ENCODE measurements around the gene NCSTN. TPM values are rescaled to one million over a fixed set of nuclear protein-coding genes. Genes with fewer than 3 reads are reported as not detected.

Gene NCSTN
- total RNA-seq, 1 donor from 2014 or later, result 44.8 TPM

- peak overlapping the region; percentile 99 for H3K4me3 Mint-ChIP-seq
- no peak overlapping the region for H3K27ac Mint-ChIP-seq
- no peak overlapping the region for H3K27ac ChIP-seq
Observed at GRCh38 chr1:160344936-160345335, 1.8 kb downstream of the NCSTN start.

GRCh38 chr1:160346463-160346862 is 3.3 kb downstream of the NCSTN start:
- H3K4me1 ChIP-seq, result peaks cover 10% of the 10 kb centered on the region
- no peaks in the 10 kb centered on the region for H3K27me3 ChIP-seq
- no peak overlapping the region for H3K4me2 ChIP-seq
- H3K4me3 ChIP-seq, result no peak overlapping the region
- Mint-ChIP-seq H3K4me1 (peaks cover 20% of the 10 kb centered on the region), H3K4me3 (no peak overlapping the region), H3K27me3 (ENCODE audit: insufficient read depth, low read depth) (peaks cover 2% of the 10 kb centered on the region), H3K27ac (no peak overlapping the region), H3K36me3 (peaks cover 7% of the 10 kb centered on the region), H3K9me3 (no peaks in the 10 kb centered on the region)
- H3K79me2 ChIP-seq (ENCODE audit: low read depth), result peaks cover 48% of the 10 kb centered on the region
- H3K27ac ChIP-seq, result no peak overlapping the region
- TF ChIP-seq CTCF (IDR thresholded peaks at IDR 0.05), result no peak
- no peak for TF ChIP-seq EZH2 (IDR thresholded peaks at IDR 0.05)
- no peak for TF ChIP-seq EZH2phosphoT487 (IDR thresholded peaks at IDR 0.05)
- H3F3A ChIP-seq (ENCODE audit: low read depth), result no peaks in the 10 kb centered on the region
- H3K9me3 ChIP-seq (ENCODE audit: low read depth), result no peaks in the 10 kb centered on the region
- no peak for DNase-seq (ENCODE audit: low spot score)
- no peak overlapping the region for H2AFZ ChIP-seq (replicated peaks)
- H4K20me1 ChIP-seq (ENCODE audit: low read depth), result peaks cover 12% of the 10 kb centered on the region
- H3K9ac ChIP-seq, result no peak overlapping the region
- H3K36me3 ChIP-seq, result peaks cover 6% of the 10 kb centered on the region

More at GRCh38 chr1:160344936-160345335, 1.8 kb downstream of the NCSTN start:
- Mint-ChIP-seq H3K27me3 (ENCODE audit: insufficient read depth, low read depth) (peaks cover 2% of the 10 kb centered on the region), H3K4me1 (peaks cover 30% of the 10 kb centered on the region), H3K36me3 (peaks cover 7% of the 10 kb centered on the region), H3K9me3 (no peaks in the 10 kb centered on the region)
- H3K4me3 ChIP-seq, result no peak overlapping the region
- peaks cover 20% of the 10 kb centered on the region for H4K20me1 ChIP-seq (ENCODE audit: low read depth)
- no peaks in the 10 kb centered on the region for H3K27me3 ChIP-seq
- TF ChIP-seq CTCF (IDR thresholded peaks at IDR 0.05), result no peak
- TF ChIP-seq EZH2phosphoT487 (IDR thresholded peaks at IDR 0.05), result no peak
- TF ChIP-seq EZH2 (IDR thresholded peaks at IDR 0.05), result no peak
- H3K9ac ChIP-seq, result no peak overlapping the region
- peaks cover 16% of the 10 kb centered on the region for H3K4me1 ChIP-seq
- DNase-seq (ENCODE audit: low spot score), result no peak
- no peak overlapping the region for H3K4me2 ChIP-seq
- no peaks in the 10 kb centered on the region for H3K9me3 ChIP-seq (ENCODE audit: low read depth)
- H2AFZ ChIP-seq (replicated peaks), result no peak overlapping the region
- no peaks in the 10 kb centered on the region for H3K36me3 ChIP-seq
- no peaks in the 10 kb centered on the region for H3F3A ChIP-seq (ENCODE audit: low read depth)
- H3K79me2 ChIP-seq (ENCODE audit: low read depth), result peaks cover 64% of the 10 kb centered on the region

GRCh38 chr1:160346958-160347357 is 3.8 kb downstream of the NCSTN start:
- H3K4me3 Mint-ChIP-seq, result no peak overlapping the region
- DNase-seq (ENCODE audit: low spot score), result no peak
- Histone ChIP-seq H3K36me3 (peaks cover 6% of the 10 kb centered on the region), H3K27ac (no peak overlapping the region), H3F3A (ENCODE audit: low read depth) (no peaks in the 10 kb centered on the region), H3K4me3 (no peak overlapping the region), H3K27me3 (no peaks in the 10 kb centered on the region), H2AFZ (replicated peaks) (no peak overlapping the region), H3K79me2 (ENCODE audit: low read depth) (peaks cover 43% of the 10 kb centered on the region), H3K4me2 (no peak overlapping the region), H4K20me1 (ENCODE audit: low read depth) (peaks cover 7% of the 10 kb centered on the region), H3K9ac (no peak overlapping the region), H3K4me1 (peaks cover 5% of the 10 kb centered on the region), H3K9me3 (ENCODE audit: low read depth) (no peaks in the 10 kb centered on the region)
- no peaks in the 10 kb centered on the region for H3K9me3 Mint-ChIP-seq
- H3K36me3 Mint-ChIP-seq, result peaks cover 7% of the 10 kb centered on the region
- H3K27ac Mint-ChIP-seq, result no peak overlapping the region
- peaks cover 15% of the 10 kb centered on the region for H3K4me1 Mint-ChIP-seq
- peaks cover 2% of the 10 kb centered on the region for H3K27me3 Mint-ChIP-seq (ENCODE audit: insufficient read depth, low read depth)
- TF ChIP-seq EZH2phosphoT487 (IDR thresholded peaks at IDR 0.05) (no peak), EZH2 (IDR thresholded peaks at IDR 0.05) (no peak), CTCF (IDR thresholded peaks at IDR 0.05) (no peak)

All from neural progenitor cell (in vitro differentiated cells).